GM23338 (cell line): ENCODE results near the gene CFAP300. TPM values are rescaled to one million over a fixed set of nuclear protein-coding genes. Genes with fewer than 3 reads are reported as not detected.

Experiments
- ATAC-seq: fragments of 200-7000 bp; cut with Tn5 transposase; 3 replicates; pipeline ENCODE4 v1.9.1; 2020
- DNase-seq: peaks from one replicate; pipeline ENCODE4 v3.0.0-alpha.2; 2015; ENCODE audit warnings: low spot score
- H2AFZ ChIP-seq: fragments of 200-600 bp; sonication (generic); 2 replicates; pipeline ENCODE4 v1.8.0; 2016; ENCODE audit warnings: antibody characterized with exemption, mild to moderate bottlenecking, moderate library complexity
- H3F3A ChIP-seq: fragments of 200-600 bp; sonication (generic); replicated peaks from 2 replicates; pipeline ENCODE4 v1.8.0; 2017; ENCODE audit warnings: antibody characterized with exemption, mixed run types, low read depth
- H3K27ac ChIP-seq: fragments of 200-600 bp; sonication (generic); 2 replicates; pipeline ENCODE4 v1.6.1; 2016; ENCODE audit warnings: low read depth
- H3K27me3 ChIP-seq: fragments of 200-600 bp; sonication (generic); 2 replicates; pipeline ENCODE4 v1.8.0; 2016; ENCODE audit warnings: mild to moderate bottlenecking, mixed run types, moderate library complexity; ENCODE audit not compliant: insufficient read depth
- H3K36me3 ChIP-seq: fragments of 200-600 bp; sonication (generic); 2 replicates; pipeline ENCODE4 v1.8.0; 2016; ENCODE audit warnings: mild to moderate bottlenecking; ENCODE audit not compliant: insufficient read depth
- H3K4me1 ChIP-seq: fragments of 200-600 bp; sonication (generic); 2 replicates; pipeline ENCODE4 v1.8.0; 2016; ENCODE audit warnings: mild to moderate bottlenecking, moderate library complexity; ENCODE audit not compliant: insufficient read depth
- H3K4me2 ChIP-seq: fragments of 200-600 bp; sonication (generic); 2 replicates; pipeline ENCODE4 v1.7.1; 2017; ENCODE audit warnings: mixed run types
- H3K4me3 ChIP-seq: fragments of 200-600 bp; sonication (generic); 2 replicates; pipeline ENCODE4 v1.6.1; 2016; ENCODE audit warnings: mixed run types
- H3K79me2 ChIP-seq: fragments of 200-600 bp; sonication (generic); replicated peaks from 2 replicates; pipeline ENCODE4 v1.8.0; 2017; ENCODE audit warnings: mild to moderate bottlenecking; ENCODE audit not compliant: insufficient read depth
- H3K9me2 ChIP-seq: fragments of 200-600 bp; sonication (generic); 2 replicates; pipeline ENCODE4 v1.8.0; 2017; ENCODE audit not compliant: insufficient read depth
- H4K20me1 ChIP-seq: fragments of 200-600 bp; sonication (generic); replicated peaks from 2 replicates; pipeline ENCODE4 v1.8.0; 2017; ENCODE audit warnings: mild to moderate bottlenecking; ENCODE audit not compliant: insufficient read depth
- H3K27ac Mint-ChIP-seq: 2 replicates; pipeline ENCODE4 v1.8.0; 2020; ENCODE audit warnings: inconsistent platforms, mild to moderate bottlenecking, moderate library complexity, mixed read lengths
- H3K27me3 Mint-ChIP-seq: 3 replicates; pipeline ENCODE4 v1.8.0; 2022; ENCODE audit warnings: low read depth, mild to moderate bottlenecking, moderate library complexity, mixed read lengths, inconsistent platforms; ENCODE audit not compliant: insufficient read depth, poor library complexity
- H3K36me3 Mint-ChIP-seq: 3 replicates; pipeline ENCODE4 v1.8.0; 2021; ENCODE audit warnings: low read depth, mild to moderate bottlenecking, inconsistent platforms, moderate library complexity, mixed read lengths
- H3K4me1 Mint-ChIP-seq: 3 replicates; pipeline ENCODE4 v1.8.0; 2020; ENCODE audit warnings: mild to moderate bottlenecking, inconsistent platforms, mixed read lengths
- H3K4me3 Mint-ChIP-seq: 3 replicates; pipeline ENCODE4 v1.8.0; 2021; ENCODE audit warnings: moderate library complexity, mild to moderate bottlenecking, inconsistent platforms, mixed read lengths
- H3K9me3 Mint-ChIP-seq: 3 replicates; pipeline ENCODE4 v1.8.0; 2020; ENCODE audit warnings: moderate library complexity, mild to moderate bottlenecking, inconsistent platforms, mixed read lengths
- CTCF ChIP-seq, 2 experiments: fragments of 200-600 bp in 1 of 2; sonication (generic) in 1 of 2; conservative IDR thresholded peaks; 2 replicates each; pipeline versions ENCODE4 v1.5.1 to v1.6.1; 2016 to 2017; ENCODE audit warnings: antibody characterized with exemption in 2 of 2, low read depth in 2 of 2, mild to moderate bottlenecking in 2 of 2, moderate library complexity in 1 of 2
- ETS1 ChIP-seq: IDR thresholded peaks from 2 replicates; pipeline ENCODE4 v1.6.1; 2016; ENCODE audit warnings: antibody characterized with exemption
- JUNB ChIP-seq: IDR thresholded peaks from one replicate; pipeline ENCODE4 v1.6.1; 2016; ENCODE audit warnings: antibody characterized with exemption; ENCODE audit not compliant: unreplicated experiment
- REST ChIP-seq: IDR thresholded peaks from one replicate; pipeline ENCODE4 v1.6.1; 2018; ENCODE audit warnings: antibody characterized with exemption; ENCODE audit not compliant: unreplicated experiment
- ZNF462 ChIP-seq: fragments of 250-450 bp; sonication (Bioruptor Pico); IDR thresholded peaks from 2 replicates; pipeline ENCODE4 v1.5.0; 2020; ENCODE audit warnings: mild to moderate bottlenecking, moderate library complexity
- polyA plus RNA-seq: library from polyadenylated mRNA; unstranded; fragments of >200 nt; fragmentation: Nextera tagmentation; extraction: Ambion mirVana; gene quantifications from 2 replicates; pipeline ENCODE4 v1.2.1, GENCODE V29; 2016
- total RNA-seq: library from RNA; depleted of rRNA; stranded (reverse); fragments of >200 nt; shearing (Covaris generic); gene quantifications from 2 replicates; pipeline ENCODE4 v1.2.3, GENCODE V29; 2014

CFAP300 gene
- total and polyA plus RNA-seq, 2 experiments from 2014 or later, result 1.4 to 6.0 TPM

- TF ChIP-seq ZNF462 (CRISPR knock-in tag), result no peak
- TF ChIP-seq ETS1, result no peak
Observed at GRCh38 chr11:102097186-102097585, 49.9 kb downstream of the CFAP300 start (continued).

- H3K79me2 ChIP-seq, result no peaks in the 10 kb centered on the region
- DNase-seq (no peak), ATAC-seq (no peak)
- H3K36me3 ChIP-seq, result no peaks in the 10 kb centered on the region
- 0 out of 2 replicates have a peak, but pooled peaks cover 2% of the 10 kb centered on the region for H3K9me2 ChIP-seq
- no peak overlapping the region for H2AFZ ChIP-seq
- H3K9me3 Mint-ChIP-seq, result no peaks in the 10 kb centered on the region
- H3K27me3 Mint-ChIP-seq, result peaks cover 4% of the 10 kb centered on the region
- no peaks in the 10 kb centered on the region for H3K27me3 ChIP-seq
- no peaks in the 10 kb centered on the region for H3K4me1 ChIP-seq
- H3K4me2 ChIP-seq, result no peak overlapping the region
- H3K36me3 Mint-ChIP-seq, result no peaks in the 10 kb centered on the region
- H3K4me3 Mint-ChIP-seq, result no peak overlapping the region
- H3K4me3 ChIP-seq, result no peak overlapping the region
- H3F3A ChIP-seq, result no peaks in the 10 kb centered on the region
- H3K27ac Mint-ChIP-seq, result no peak overlapping the region
- H3K27ac ChIP-seq, result no peak overlapping the region
- no peaks in the 10 kb centered on the region for H3K4me1 Mint-ChIP-seq
- H4K20me1 ChIP-seq, result no peaks in the 10 kb centered on the region
- no peak for TF ChIP-seq JUNB
- no peak for TF ChIP-seq CTCF (conservative IDR thresholded peaks at IDR 0.05; ENCODE audit: low read depth in 2 of 2)
- no peak for TF ChIP-seq REST
Observed at GRCh38 chr11:102099755-102100154, 52.5 kb downstream of the CFAP300 start.
